ENCODE measurements around the gene PRR30.

PRR30 gene

GRCh38 chr2:27162151-27163121, 23.2 kb upstream of the PRR30 start:
- Mint-ChIP-seq H3K27ac (no peak overlapping the region), H3K27me3 (no peaks in the 10 kb centered on the region), H3K4me1 (no peaks in the 10 kb centered on the region), H3K9me3 (no peaks in the 10 kb centered on the region), H3K4me3 (no peak overlapping the region)
- no peak for DNase-seq
- no peak for ATAC-seq

- Mint-ChIP-seq H3K9me3 (no peaks in the 10 kb centered on the region), H3K4me1 (no peaks in the 10 kb centered on the region), H3K27me3 (no peaks in the 10 kb centered on the region), H3K27ac (no peak overlapping the region), H3K4me3 (no peak overlapping the region)
- no peak for ATAC-seq
- no peak for DNase-seq
These were observed 21.0 kb upstream of the PRR30 start for GRCh38 chr2:27160191-27160590.

GRCh38 chr2:27159271-27159670, 20.1 kb upstream of the PRR30 start:
- Mint-ChIP-seq H3K27ac (no peak overlapping the region), H3K4me1 (no peaks in the 10 kb centered on the region), H3K4me3 (no peak overlapping the region), H3K9me3 (no peaks in the 10 kb centered on the region), H3K27me3 (no peaks in the 10 kb centered on the region)
- ATAC-seq (peak; percentile 26), DNase-seq (no peak)

- no peaks in the 10 kb centered on the region for H3K9me3 Mint-ChIP-seq
- peaks cover 2% of the 10 kb centered on the region for H3K4me1 Mint-ChIP-seq
- H3K27me3 Mint-ChIP-seq, result no peaks in the 10 kb centered on the region
- no peak overlapping the region for H3K4me3 Mint-ChIP-seq
- DNase-seq (no peak), ATAC-seq (peak; percentile 5)
- peak overlapping the region in 1 of 2 donors; percentile 57 for H3K27ac Mint-ChIP-seq
These were observed 19.3 kb upstream of the PRR30 start for GRCh38 chr2:27158468-27158867.

GRCh38 chr2:27155069-27155520, 15.9 kb upstream of the PRR30 start:
- H3K27ac Mint-ChIP-seq, result no peak overlapping the region

GRCh38 chr2:27154488-27154887, 15.3 kb upstream of the PRR30 start:
- peak overlapping the region in 1 of 2 donors; percentile 64 for H3K27ac Mint-ChIP-seq

More at GRCh38 chr2:27155069-27155520, 15.9 kb upstream of the PRR30 start:
- Mint-ChIP-seq H3K4me3 (no peak overlapping the region), H3K9me3 (no peaks in the 10 kb centered on the region), H3K27me3 (no peaks in the 10 kb centered on the region), H3K4me1 (peaks cover 14% of the 10 kb centered on the region)
- DNase-seq, result no peak
- ATAC-seq, result no peak

GRCh38 chr2:27152796-27153464, 13.7 kb upstream of the PRR30 start:
- peaks cover 8% of the 10 kb centered on the region for H3K27me3 Mint-ChIP-seq
- no peaks in the 10 kb centered on the region for H3K9me3 Mint-ChIP-seq
- H3K4me3 Mint-ChIP-seq, result no peak overlapping the region
- no peak overlapping the region for H3K27ac Mint-ChIP-seq
- ATAC-seq (peak; percentile 61), DNase-seq (no peak)
- peaks cover 14% of the 10 kb centered on the region for H3K4me1 Mint-ChIP-seq

More at GRCh38 chr2:27154488-27154887, 15.3 kb upstream of the PRR30 start:
- DNase-seq, result no peak
- Mint-ChIP-seq H3K27me3 (no peaks in the 10 kb centered on the region), H3K4me3 (no peak overlapping the region), H3K4me1 (peaks cover 14% of the 10 kb centered on the region), H3K9me3 (no peaks in the 10 kb centered on the region)
- no peak for ATAC-seq

GRCh38 chr2:27152102-27152795, 13.0 kb upstream of the PRR30 start:
- Mint-ChIP-seq H3K4me1 (peaks cover 14% of the 10 kb centered on the region), H3K9me3 (no peaks in the 10 kb centered on the region), H3K4me3 (no peak overlapping the region), H3K27ac (no peak overlapping the region), H3K27me3 (peaks cover 10% of the 10 kb centered on the region)
- ATAC-seq (no peak), DNase-seq (no peak)

GRCh38 chr2:27150639-27151230, 11.5 kb upstream of the PRR30 start:
- ATAC-seq (no peak), DNase-seq (no peak)
- peaks cover 10% of the 10 kb centered on the region for H3K27me3 Mint-ChIP-seq
- no peaks in the 10 kb centered on the region for H3K9me3 Mint-ChIP-seq
- no peak overlapping the region for H3K4me3 Mint-ChIP-seq
- H3K4me1 Mint-ChIP-seq, result peaks cover 14% of the 10 kb centered on the region
- no peak overlapping the region for H3K27ac Mint-ChIP-seq

GRCh38 chr2:27149570-27150405, 10.6 kb upstream of the PRR30 start:
- Mint-ChIP-seq H3K4me1 (peaks cover 14% of the 10 kb centered on the region), H3K27me3 (peaks cover 11% of the 10 kb centered on the region), H3K9me3 (no peaks in the 10 kb centered on the region), H3K4me3 (no peak overlapping the region), H3K27ac (no peak overlapping the region)
- DNase-seq (no peak), ATAC-seq (no peak)

- ATAC-seq (no peak), DNase-seq (no peak)
- H3K4me1 Mint-ChIP-seq, result peaks cover 14% of the 10 kb centered on the region
- no peaks in the 10 kb centered on the region for H3K9me3 Mint-ChIP-seq
- peaks cover 19% of the 10 kb centered on the region for H3K27me3 Mint-ChIP-seq
- H3K27ac Mint-ChIP-seq, result peak within 1 kb of the TSS in 1 of 2 donors; percentile 24
- no peak within 1 kb of the TSS for H3K4me3 Mint-ChIP-seq
These were observed 9.7 kb upstream of the PRR30 start, which contains the start of gene TCF23 for GRCh38 chr2:27148801-27149439. Gene TCF23 (plus strand): TSS chr2:27149004. CDS start chr2:27149134, 130 bp downstream.

- peaks cover 6 to 8% of the 10 kb centered on the region in 2 donors for H3K9me3 Mint-ChIP-seq
- ATAC-seq (no peak), DNase-seq (no peak)
- H3K27me3 Mint-ChIP-seq, result peaks cover 29% of the 10 kb centered on the region
- peak overlapping the region in 1 of 2 donors; percentile 24 for H3K27ac Mint-ChIP-seq
- H3K4me3 Mint-ChIP-seq, result no peak overlapping the region
- H3K4me1 Mint-ChIP-seq, result peaks cover 6% of the 10 kb centered on the region
These were observed 8.7 kb upstream of the PRR30 start for GRCh38 chr2:27147935-27148334.

GRCh38 chr2:27145682-27146081, 6.5 kb upstream of the PRR30 start:
- H3K27ac Mint-ChIP-seq, result no peak overlapping the region
- DNase-seq (no peak), ATAC-seq (no peak)
- peaks cover 32% of the 10 kb centered on the region for H3K27me3 Mint-ChIP-seq
- H3K9me3 Mint-ChIP-seq, result peaks cover 8 to 9% of the 10 kb centered on the region in 2 donors
- H3K4me1 Mint-ChIP-seq, result no peaks in the 10 kb centered on the region
- no peak overlapping the region for H3K4me3 Mint-ChIP-seq

- H3K9me3 Mint-ChIP-seq, result peaks cover 8 to 9% of the 10 kb centered on the region in 2 donors
These were observed 4.1 kb upstream of the PRR30 start for GRCh38 chr2:27143285-27143684.

More at GRCh38 chr2:27143285-27143684, 4.1 kb upstream of the PRR30 start:
- Mint-ChIP-seq H3K4me3 (no peak overlapping the region), H3K27me3 (peaks cover 27% of the 10 kb centered on the region), H3K27ac (no peak overlapping the region), H3K4me1 (no peaks in the 10 kb centered on the region)
- ATAC-seq (no peak), DNase-seq (no peak)
